Suprapubic skin (tissue), 4 donors: ENCODE data around the gene PPP1R13B. TPM values are rescaled to one million over a fixed set of nuclear protein-coding genes. Genes with fewer than 3 reads are reported as not detected.
A peak's percentile ranks its signal among the peaks of the same experiment; 100 is the strongest.

Source experiments
- DNase-seq, 2 donors: peaks; one replicate each; pipeline ENCODE4 v3.0.0-alpha.2; 2019; ENCODE audit warnings: low spot score in 2 of 2
- H3K27ac ChIP-seq: fragments of 200-600 bp; sonication (generic); one replicate; pipeline ENCODE4 v1.5.1; 2019
- H3K27me3 ChIP-seq: fragments of 200-600 bp; sonication (generic); one replicate; pipeline ENCODE4 v1.5.1; 2019
- H3K36me3 ChIP-seq: fragments of 200-600 bp; sonication (generic); one replicate; pipeline ENCODE4 v1.5.1; 2019
- H3K4me1 ChIP-seq: fragments of 200-600 bp; sonication (generic); one replicate; pipeline ENCODE4 v1.5.1; 2019
- H3K4me3 ChIP-seq: fragments of 200-600 bp; sonication (generic); one replicate; pipeline ENCODE4 v1.5.1; 2019; ENCODE audit warnings: mild to moderate bottlenecking
- H3K9me3 ChIP-seq: fragments of 200-600 bp; sonication (generic); one replicate; pipeline ENCODE4 v1.5.1; 2019
- EP300 ChIP-seq: sonication (generic); formaldehyde crosslinking; IDR thresholded peaks from one replicate; pipeline ENCODE4 v1.6.1; 2017; ENCODE audit warnings: antibody characterized with exemption
- POLR2A ChIP-seq, 2 donors: fragments of 450-650 bp; IDR thresholded peaks; one replicate each; pipeline ENCODE4 v1.6.1; 2017; ENCODE audit warnings: antibody characterized with exemption in 2 of 2, mild to moderate bottlenecking in 2 of 2, moderate library complexity in 2 of 2
- POLR2AphosphoS5 ChIP-seq, 3 donors: sonication (generic); formaldehyde crosslinking; IDR thresholded peaks; one replicate each; pipeline ENCODE4 v1.6.1; 2017; ENCODE audit warnings: antibody characterized with exemption in 3 of 3
- WGBS: methylation state at CpG from one replicate; pipeline ENCODE4 v1.1.5; 2018; 5-methylcytosine and 5-hydroxymethylcytosine counted together
- total RNA-seq, 4 donors: library from RNA; depleted of rRNA; stranded (reverse); fragments of >200 nt; gene quantifications; one replicate each; pipeline ENCODE4 v1.1.0, GENCODE V29; 2016
- TF ChIP-seq, protein P1 (sequence below), 2 donors: fragments of 200-600 bp in 1 of 2; fragments of 450-650 bp in 1 of 2; sonication (generic) in 1 of 2; IDR thresholded peaks; one replicate each; pipeline ENCODE4 v1.5.1; 2016 to 2019; ENCODE audit warnings: antibody characterized with exemption in 2 of 2, mild to moderate bottlenecking in 1 of 2, moderate library complexity in 1 of 2

PPP1R13B gene
- total RNA-seq, 4 donors from 2014 or later = 21.7 to 51.6 (median 36.4) TPM

DNA sequence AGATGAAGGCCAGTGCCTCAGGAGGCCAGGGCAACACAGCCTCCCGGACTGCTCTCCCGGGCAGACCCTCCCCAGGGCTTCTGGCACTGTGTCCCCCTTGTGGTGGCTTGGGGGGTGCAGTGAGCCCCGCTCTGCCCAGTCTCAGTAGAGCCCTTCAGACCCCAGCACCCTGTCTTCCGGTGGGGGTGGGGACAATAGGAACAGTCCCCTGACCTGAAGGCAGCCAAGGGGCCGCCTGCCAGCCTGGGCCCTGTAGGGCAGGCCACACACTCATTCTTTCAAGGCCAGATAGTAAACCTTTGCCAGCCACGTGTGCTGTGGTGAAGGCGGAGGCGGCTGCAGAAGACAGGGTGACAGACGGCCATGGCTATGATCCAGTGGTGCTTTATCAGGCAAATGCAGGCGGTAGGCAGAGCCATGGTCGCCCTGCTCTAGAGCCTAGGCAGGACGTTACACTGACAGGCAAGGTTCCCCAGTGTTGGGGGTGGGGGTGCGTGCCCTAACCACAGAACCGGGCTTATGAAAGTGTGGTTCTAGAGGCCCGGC, 116.8 kb downstream of the PPP1R13B start:
- Histone ChIP-seq H3K9me3 (no peaks in the 10 kb centered on the region), H3K4me3 (no peak overlapping the region), H3K27ac (no peak overlapping the region), H3K36me3 (peaks cover 71% of the 10 kb centered on the region), H3K4me1 (peaks cover 58% of the 10 kb centered on the region), H3K27me3 (no peaks in the 10 kb centered on the region)
- no peak for DNase-seq
- no peak for TF ChIP-seq POLR2A (IDR thresholded peaks at IDR 0.05)
- TF ChIP-seq, protein P1, sequence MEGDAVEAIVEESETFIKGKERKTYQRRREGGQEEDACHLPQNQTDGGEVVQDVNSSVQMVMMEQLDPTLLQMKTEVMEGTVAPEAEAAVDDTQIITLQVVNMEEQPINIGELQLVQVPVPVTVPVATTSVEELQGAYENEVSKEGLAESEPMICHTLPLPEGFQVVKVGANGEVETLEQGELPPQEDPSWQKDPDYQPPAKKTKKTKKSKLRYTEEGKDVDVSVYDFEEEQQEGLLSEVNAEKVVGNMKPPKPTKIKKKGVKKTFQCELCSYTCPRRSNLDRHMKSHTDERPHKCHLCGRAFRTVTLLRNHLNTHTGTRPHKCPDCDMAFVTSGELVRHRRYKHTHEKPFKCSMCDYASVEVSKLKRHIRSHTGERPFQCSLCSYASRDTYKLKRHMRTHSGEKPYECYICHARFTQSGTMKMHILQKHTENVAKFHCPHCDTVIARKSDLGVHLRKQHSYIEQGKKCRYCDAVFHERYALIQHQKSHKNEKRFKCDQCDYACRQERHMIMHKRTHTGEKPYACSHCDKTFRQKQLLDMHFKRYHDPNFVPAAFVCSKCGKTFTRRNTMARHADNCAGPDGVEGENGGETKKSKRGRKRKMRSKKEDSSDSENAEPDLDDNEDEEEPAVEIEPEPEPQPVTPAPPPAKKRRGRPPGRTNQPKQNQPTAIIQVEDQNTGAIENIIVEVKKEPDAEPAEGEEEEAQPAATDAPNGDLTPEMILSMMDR (IDR thresholded peaks at IDR 0.05) = no peak
- TF ChIP-seq POLR2AphosphoS5 (IDR thresholded peaks at IDR 0.05) = no peak
- no peak for TF ChIP-seq EP300
- WGBS = 63% methylated on average over 9 of the region's 15 CpGs

- Histone ChIP-seq H3K4me3 (no peak overlapping the region), H3K27ac (peak overlapping the region; percentile 31), H3K36me3 (peaks cover 74% of the 10 kb centered on the region), H3K9me3 (no peaks in the 10 kb centered on the region), H3K27me3 (no peaks in the 10 kb centered on the region), H3K4me1 (peaks cover 58% of the 10 kb centered on the region)
- DNase-seq = no peak
- TF ChIP-seq EP300 (no peak), POLR2A (IDR thresholded peaks at IDR 0.05) (no peak), POLR2AphosphoS5 (IDR thresholded peaks at IDR 0.05) (no peak)
- TF ChIP-seq, protein P1 (IDR thresholded peaks at IDR 0.05) = no peak
- 78% methylated on average over 20 of the region's 24 CpGs for WGBS
Measured at GRCh38 chr14:103729496-103730448, 117.6 kb downstream of the PPP1R13B start.

DNA sequence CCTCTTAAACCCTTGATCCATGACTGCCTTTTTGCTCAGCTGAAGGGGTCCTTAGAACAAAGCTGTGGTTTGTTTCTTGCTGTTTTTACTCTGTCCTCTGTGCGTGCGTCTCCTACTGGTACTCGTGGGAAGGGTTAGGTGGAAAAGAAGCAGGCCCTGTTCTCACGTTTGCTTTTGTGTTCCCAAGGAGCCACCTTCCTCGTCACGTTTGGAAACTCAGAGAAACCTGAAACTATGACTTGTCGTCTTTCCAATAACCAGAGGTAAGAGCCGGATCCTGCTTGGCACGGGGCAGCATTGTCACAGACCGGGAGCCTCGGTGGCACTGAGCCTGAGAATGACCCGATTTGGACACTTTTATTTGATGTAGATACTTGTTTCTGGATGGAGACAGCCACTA, 118.7 kb downstream of the PPP1R13B start:
- no peak for DNase-seq
- H3K4me3 ChIP-seq = no peak overlapping the region
- H3K36me3 ChIP-seq = peaks cover 65% of the 10 kb centered on the region
- H3K27ac ChIP-seq = peak overlapping the region; percentile 39
- TF ChIP-seq EP300 = no peak
- TF ChIP-seq POLR2AphosphoS5 (IDR thresholded peaks at IDR 0.05) = no peak
- TF ChIP-seq, protein P1 (IDR thresholded peaks at IDR 0.05) = no peak
- no peak for TF ChIP-seq POLR2A (IDR thresholded peaks at IDR 0.05)
- peaks cover 58% of the 10 kb centered on the region for H3K4me1 ChIP-seq
- 66% methylated on average over 12 of the region's 12 CpGs for WGBS
- H3K9me3 ChIP-seq = no peaks in the 10 kb centered on the region
- H3K27me3 ChIP-seq = no peaks in the 10 kb centered on the region

DNA sequence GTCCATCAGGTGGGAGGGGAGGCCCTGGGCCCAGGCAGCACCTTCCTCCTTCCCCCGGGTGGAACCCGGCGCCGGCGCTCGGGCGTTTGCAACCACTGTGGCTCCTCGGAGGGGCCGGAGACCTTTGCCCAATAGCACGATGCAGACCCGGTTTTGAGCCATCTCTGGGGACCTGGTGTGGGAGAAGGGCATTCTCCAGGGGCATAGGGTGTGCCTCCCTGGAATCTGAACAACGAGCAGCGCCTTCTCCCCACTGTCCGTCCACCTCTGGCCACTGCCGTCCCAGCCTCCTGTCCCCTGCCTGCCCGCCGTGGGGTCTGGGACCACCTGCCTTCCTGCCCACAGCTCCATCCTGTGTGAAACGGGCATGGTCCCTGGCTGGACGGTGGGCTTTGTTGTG, 119.2 kb downstream of the PPP1R13B start:
- no peak for DNase-seq
- no peak overlapping the region for H3K4me3 ChIP-seq
- peaks cover 58% of the 10 kb centered on the region for H3K4me1 ChIP-seq
- peak overlapping the region; percentile 39 for H3K27ac ChIP-seq
- H3K36me3 ChIP-seq = peaks cover 59% of the 10 kb centered on the region
- 96% methylated on average over 13 of the region's 19 CpGs for WGBS
- no peaks in the 10 kb centered on the region for H3K27me3 ChIP-seq
- TF ChIP-seq POLR2A (IDR thresholded peaks at IDR 0.05) (no peak), EP300 (no peak), POLR2AphosphoS5 (IDR thresholded peaks at IDR 0.05) (no peak)
- TF ChIP-seq, protein P1 (IDR thresholded peaks at IDR 0.05) = no peak
- H3K9me3 ChIP-seq = no peaks in the 10 kb centered on the region

- Histone ChIP-seq H3K4me1 (peaks cover 58% of the 10 kb centered on the region), H3K9me3 (no peaks in the 10 kb centered on the region), H3K4me3 (no peak overlapping the region), H3K27ac (no peak overlapping the region), H3K27me3 (no peaks in the 10 kb centered on the region), H3K36me3 (peaks cover 54% of the 10 kb centered on the region)
- no peak for DNase-seq
- TF ChIP-seq EP300 = no peak
- no peak for TF ChIP-seq POLR2A (IDR thresholded peaks at IDR 0.05)
- no peak for TF ChIP-seq POLR2AphosphoS5 (IDR thresholded peaks at IDR 0.05)
- TF ChIP-seq, protein P1 (IDR thresholded peaks at IDR 0.05) = no peak
- 84% methylated on average over 35 of the region's 53 CpGs for WGBS
Measured at GRCh38 chr14:103727313-103727980, 119.9 kb downstream of the PPP1R13B start.
